H4 (cell line): Measurements from ENCODE around the gene STRIP2. TPM values are rescaled to one million over a fixed set of nuclear protein-coding genes. Genes with fewer than 3 reads are reported as not detected.
"Not testable (repeated sequence)": the region's sequence is repeated elsewhere in the genome, so short reads cannot be mapped to it uniquely, and the experiment has no call there.

ENCODE experiments used
- DNase-seq: peaks from one replicate; pipeline ENCODE4 v3.0.0-alpha.2; 2015; ENCODE audit warnings: low spot score
- total RNA-seq: library from RNA; depleted of rRNA; stranded (reverse); fragments of >200 nt; shearing (Covaris generic); gene quantifications from 2 replicates; pipeline ENCODE4 v1.2.3, GENCODE V29; 2014

STRIP2 gene
- total RNA-seq, 1 experiment from 2014 or later: 3.7 TPM

DNA sequence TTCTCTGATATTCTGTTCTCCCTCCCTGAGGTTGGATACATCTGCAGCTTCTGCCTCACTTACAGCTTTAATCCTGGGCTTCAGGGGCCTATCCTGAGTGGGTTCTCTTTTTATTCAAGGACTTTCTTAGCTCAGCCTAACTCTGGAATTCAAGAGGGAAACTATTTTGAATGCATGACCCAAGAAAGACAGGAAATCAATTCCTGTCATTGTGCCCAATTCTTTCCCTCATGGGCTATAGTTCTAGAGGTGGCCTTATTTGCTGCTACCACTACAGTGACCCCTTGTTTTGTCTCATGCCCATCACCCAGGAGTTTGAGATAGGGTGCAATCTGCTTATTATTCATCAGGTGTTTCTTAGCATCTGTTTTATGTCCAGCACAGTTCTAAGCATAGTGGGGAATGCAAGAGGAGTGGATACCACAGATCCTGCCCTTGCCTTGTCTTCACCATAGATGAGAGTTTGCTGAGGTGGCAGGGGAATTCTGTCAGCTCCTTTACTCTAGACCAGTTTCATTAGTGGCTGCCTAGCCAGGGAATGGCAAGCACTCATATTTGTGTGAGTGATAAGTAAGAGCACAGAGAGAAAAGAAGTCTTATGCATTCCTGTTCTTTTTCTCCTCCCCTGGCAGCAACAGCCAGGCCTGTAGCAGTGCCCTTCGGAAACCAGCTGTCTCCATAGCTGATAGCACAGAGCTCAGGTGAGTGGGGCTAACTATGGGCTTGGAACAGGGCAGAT lies 19.4 kb downstream of the STRIP2 start:
- DNase-seq: no peak

DNA sequence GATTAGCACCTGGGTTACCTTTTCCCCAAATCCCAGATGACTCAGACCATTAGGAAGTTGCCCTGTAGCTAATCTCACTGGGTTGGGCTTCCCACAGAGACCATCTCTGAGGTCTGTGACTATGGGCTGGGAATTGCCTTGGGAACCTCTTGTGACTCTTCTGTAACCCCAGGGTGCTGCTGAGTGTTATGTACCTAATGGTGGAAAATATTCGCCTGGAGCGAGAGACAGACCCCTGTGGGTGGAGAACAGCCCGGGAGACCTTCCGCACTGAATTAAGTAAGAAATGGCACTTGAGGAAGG lies 20.0 kb downstream of the STRIP2 start:
- no peak for DNase-seq

DNA sequence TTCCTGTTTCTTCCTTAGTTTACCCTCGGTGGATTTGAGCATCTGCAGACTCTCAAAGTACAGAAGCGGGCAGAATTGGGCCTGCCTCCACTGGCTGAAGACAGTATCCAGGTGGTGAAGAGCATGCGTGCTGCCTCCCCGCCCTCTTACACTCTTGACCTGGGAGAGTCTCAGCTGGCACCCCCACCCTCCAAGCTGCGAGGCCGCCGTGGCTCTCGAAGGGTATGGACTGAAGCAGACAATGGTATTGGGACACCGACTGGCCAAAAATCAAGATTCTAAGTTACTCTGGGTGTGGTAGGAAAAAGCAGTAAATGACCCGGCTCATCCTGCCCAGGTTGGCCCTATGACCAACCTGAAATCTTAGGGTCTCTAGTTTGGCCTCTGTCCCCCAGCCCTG lies 22.2 kb downstream of the STRIP2 start:
- DNase-seq: no peak

GRCh38 chr7:129457101-129457500 lies 22.9 kb downstream of the STRIP2 start:
- no peak for DNase-seq

GRCh38 chr7:129458171-129458570 lies 23.9 kb downstream of the STRIP2 start:
- no peak for DNase-seq

GRCh38 chr7:129461809-129462208 lies 27.6 kb downstream of the STRIP2 start:
- DNase-seq: no peak

GRCh38 chr7:129462420-129462819 lies 28.2 kb downstream of the STRIP2 start:
- DNase-seq: no peak

DNA sequence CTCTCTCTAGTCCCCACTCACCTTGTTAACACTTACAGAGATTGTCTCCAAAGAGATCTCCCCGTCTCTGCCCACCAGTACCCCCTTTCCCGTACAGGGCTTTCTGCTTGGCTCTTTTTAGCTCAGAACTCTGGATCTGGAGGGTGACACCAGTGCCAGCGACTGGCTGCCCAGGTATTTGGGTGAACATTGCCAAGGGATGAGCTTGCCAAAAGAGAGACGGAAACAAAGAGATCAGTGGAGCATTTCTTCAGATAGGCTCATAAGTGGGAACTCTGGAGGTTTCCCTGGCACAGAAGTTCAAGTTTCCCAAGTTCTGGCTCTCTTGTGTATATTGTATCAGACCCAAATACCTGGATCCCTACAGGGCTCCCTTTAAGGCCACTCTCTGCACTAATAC lies 30.0 kb downstream of the STRIP2 start:
- no peak for DNase-seq

DNA sequence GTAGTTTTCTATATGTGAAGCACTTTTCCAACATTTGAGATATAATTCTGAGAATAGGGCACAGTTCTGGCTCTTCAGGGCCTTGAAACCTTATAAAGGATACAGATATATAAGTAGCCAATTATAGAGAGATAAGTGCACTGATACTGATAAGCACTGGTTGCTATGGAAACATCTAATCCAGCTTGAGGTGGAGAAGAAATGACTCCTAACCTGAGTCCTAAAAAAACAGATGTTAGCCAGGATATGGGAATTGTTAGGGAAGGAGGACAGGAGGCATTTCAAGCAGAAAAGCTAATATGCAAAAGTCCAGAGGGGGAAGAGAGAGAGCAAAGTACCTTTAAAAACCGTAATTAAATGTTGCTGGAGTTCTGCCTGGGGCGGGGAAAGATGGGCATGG lies 30.8 kb downstream of the STRIP2 start:
- DNase-seq: no peak

DNA sequence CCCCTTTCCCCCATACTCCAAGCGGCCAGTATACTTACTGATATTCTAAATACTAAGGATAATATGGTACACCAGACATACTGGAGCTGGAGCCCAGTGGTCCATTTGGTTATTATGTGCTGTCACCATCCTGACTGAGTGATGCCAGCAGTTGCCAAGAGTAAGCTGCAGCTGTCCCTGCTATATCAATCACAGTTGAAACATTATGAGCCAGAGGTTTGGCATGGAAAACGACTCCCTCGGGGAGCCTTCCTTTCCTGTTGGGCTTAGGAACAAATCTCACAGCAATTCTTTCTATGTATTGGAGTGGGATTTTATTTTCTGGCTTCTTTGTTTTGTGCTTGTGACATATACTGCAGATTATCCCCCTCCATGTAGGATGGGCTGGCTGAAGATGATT lies 32.6 kb downstream of the STRIP2 start:
- DNase-seq: no peak

GRCh38 chr7:129468087-129468486 lies 33.9 kb downstream of the STRIP2 start:
- no peak for DNase-seq

DNA sequence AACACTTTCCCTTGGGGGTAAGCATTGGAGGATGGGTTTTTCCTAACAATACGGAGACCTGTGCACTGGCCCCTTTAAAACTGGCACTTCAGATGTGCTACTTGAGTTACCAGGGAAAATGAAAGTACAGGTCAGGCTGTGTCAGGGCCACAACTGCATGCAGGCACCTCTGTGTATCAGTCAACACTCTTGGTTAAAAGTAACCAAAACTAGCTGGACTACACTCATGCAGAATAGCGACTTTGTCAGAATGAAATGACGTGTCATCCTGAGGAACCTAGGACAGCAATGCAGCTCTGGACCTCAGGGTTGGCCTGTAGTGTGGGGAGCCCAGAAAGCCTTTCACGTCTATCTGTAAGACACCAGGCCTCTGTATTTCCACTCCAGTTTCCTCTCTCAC lies 34.3 kb downstream of the STRIP2 start:
- DNase-seq: no peak

- DNase-seq: no peak
Measured at GRCh38 chr7:129469930-129470329, 35.7 kb downstream of the STRIP2 start.

GRCh38 chr7:129470411-129470810 lies 36.2 kb downstream of the STRIP2 start:
- DNase-seq: no peak

DNA sequence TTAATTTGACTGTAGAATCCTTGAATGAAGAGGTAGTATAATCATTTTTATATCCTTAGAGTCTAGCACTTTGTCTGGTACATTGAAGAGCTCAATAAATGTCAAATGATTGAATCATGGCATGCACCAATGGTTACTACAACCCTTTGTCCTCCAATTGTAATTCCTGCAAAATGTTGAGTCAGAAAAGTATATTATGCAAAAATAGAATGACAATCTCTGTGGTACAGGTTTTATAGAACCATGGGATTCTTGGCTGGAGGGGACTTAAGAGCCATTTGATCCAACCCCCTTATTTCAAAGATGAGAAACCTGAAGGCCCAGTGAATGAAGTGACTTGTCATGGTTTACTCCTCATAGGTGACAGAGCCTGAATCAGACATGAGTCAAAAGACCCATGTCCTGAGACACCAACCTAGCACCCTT lies 37.2 kb downstream of the STRIP2 start:
- DNase-seq: no peak

GRCh38 chr7:129475931-129476330 lies 41.7 kb downstream of the STRIP2 start:
- DNase-seq: not testable (repeated sequence)

GRCh38 chr7:129476398-129476797 lies 42.2 kb downstream of the STRIP2 start:
- not testable (repeated sequence) for DNase-seq

DNA sequence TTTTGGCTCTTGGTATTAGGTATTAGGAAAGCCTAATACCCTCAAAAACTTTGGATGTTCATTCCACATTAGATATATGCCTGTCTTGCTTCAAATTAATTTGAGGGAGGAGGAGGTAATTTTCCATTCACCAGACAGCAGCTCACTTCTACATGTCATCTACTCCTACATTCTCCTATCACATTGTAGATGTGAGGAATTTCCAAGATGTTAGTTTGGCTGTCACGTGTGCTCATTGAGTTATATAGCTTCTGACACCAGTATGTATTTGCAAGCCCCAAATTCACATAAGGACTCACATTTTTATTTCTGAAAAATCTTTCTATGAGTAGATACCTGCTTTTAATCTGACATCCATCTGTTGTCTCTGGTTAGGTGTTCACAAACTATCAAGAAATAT lies 45.6 kb downstream of the STRIP2 start:
- no peak for DNase-seq

DNA sequence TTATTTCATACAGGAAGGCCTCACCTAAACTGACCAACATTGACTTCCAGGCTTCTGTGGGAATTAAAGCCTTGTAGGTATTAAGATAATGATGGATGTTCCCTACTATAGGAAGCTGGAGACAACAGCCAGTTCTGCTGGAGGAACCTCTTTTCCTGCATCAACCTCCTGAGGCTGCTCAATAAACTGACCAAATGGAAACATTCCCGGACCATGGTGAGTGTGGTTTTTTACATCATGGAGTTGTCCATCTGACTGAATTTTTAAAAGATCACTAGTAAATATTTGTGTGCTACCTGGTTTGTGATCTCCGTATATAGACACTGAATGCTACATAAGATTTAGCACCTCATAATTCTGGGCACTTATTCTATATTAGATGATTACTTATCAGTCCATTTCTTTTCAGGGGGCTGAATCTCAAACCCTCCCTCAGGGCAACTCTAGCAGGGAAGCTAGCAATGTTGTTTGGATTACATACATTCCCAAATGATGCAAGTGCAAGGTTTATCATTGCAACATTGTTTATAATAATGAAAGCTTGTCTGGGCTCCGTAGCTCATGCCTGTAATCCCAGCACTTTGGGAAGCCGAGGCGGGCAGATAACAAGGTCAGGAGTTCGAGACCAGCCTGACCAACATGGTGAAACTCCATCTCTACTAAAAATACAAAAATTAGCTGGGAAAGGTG lies 46.6 kb downstream of the STRIP2 start:
- no peak for DNase-seq

DNA sequence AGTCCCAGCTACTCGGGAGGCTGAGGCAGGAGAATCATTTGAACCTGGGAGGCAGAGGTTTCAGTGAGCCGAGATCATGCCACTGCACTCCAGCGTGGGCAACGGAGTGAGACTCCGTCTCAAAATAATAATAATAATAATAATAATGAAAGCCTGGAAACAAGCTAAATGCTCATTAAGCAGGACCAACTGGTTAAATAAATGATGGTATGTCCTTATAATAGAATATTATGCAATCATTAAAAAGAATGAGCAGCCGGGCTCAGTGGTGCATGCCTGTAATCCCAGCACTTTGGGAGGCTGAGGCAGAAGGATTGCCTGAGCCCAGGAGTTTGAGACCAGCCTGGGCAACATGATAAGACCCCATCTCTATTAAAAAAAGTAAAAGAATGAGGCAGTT lies 47.1 kb downstream of the STRIP2 start:
- DNase-seq: not testable (repeated sequence)

GRCh38 chr7:129482781-129483180 lies 48.5 kb downstream of the STRIP2 start:
- no peak for DNase-seq

- peak; percentile 68 for DNase-seq
Measured at GRCh38 chr7:129489491-129489890, 55.3 kb downstream of the STRIP2 start.

GRCh38 chr7:129492391-129492790 lies 58.2 kb downstream of the STRIP2 start:
- DNase-seq: no peak

DNA sequence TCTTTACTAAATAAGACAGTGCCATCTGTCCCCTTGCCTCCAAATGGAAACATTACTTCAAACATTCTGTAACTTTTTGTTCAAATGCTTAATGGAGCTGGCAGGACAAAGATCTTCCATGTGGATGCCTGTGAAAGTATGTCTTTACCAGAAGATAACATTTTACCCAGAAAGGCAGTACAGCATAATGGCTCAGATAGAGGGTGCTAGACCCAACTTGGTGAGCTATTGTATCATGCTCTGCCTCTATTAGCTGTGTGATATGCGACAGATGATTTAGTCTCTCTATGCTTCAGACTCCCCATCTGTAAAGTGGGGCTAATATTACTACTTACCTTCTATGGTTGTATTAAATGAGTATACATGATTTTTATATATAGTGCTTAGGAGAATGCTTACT lies 59.3 kb downstream of the STRIP2 start:
- DNase-seq: no peak
